HAP-1 (cell line): ENCODE results near the gene BTBD16.

Source experiments
- DNase-seq, 2 experiments: peaks; one replicate each; pipeline ENCODE4 v3.0.0-alpha.2; 2016 to 2020; ENCODE audit warnings: low spot score in 2 of 2
- H3K27me3 ChIP-seq: fragments of 250-450 bp; sonication (Bioruptor Pico); 2 replicates; pipeline ENCODE4 v1.5.1; 2020; ENCODE audit warnings: low read depth, mild to moderate bottlenecking, moderate library complexity
- H3K36me3 ChIP-seq: fragments of 250-450 bp; sonication (Bioruptor Pico); replicated peaks from 2 replicates; pipeline ENCODE4 v1.5.1; 2020; ENCODE audit warnings: mild to moderate bottlenecking
- H3K4me1 ChIP-seq: fragments of 250-450 bp; sonication (Bioruptor Pico); 2 replicates; pipeline ENCODE4 v1.5.1; 2020; ENCODE audit warnings: mild to moderate bottlenecking
- H3K4me3 ChIP-seq: fragments of 250-450 bp; sonication (Bioruptor Pico); 2 replicates; pipeline ENCODE4 v1.5.1; 2020; ENCODE audit warnings: mild to moderate bottlenecking, moderate library complexity
- H3K9me3 ChIP-seq: fragments of 250-450 bp; sonication (Bioruptor Pico); 2 replicates; pipeline ENCODE4 v1.5.1; 2020; ENCODE audit warnings: mild to moderate bottlenecking, moderate library complexity
- in situ Hi-C: fragments of 300-500 bp; cut with MboI; formaldehyde crosslinking; loops from 3 replicates; pipeline ENCODE4 v1.14.3; 2020; ENCODE audit warnings: low sequenced_read_pairs, inconsistent platforms, mixed read lengths

BTBD16 gene

DNA sequence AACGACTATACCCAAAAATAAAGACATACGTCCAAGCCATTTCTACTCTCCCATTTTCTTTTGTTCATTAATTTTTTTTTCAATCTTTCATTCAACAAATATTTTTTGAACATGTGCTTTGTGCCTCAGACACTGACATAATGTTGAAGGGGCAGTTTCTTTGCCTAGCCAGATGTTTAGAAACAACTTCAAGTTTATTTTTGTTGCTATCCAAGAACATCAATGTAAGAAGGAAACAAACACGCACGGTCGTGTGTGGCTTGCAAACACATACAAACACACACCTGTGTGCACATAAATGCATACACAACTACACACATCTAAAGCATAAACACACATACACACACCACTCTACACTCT lies 39.9 kb downstream of the BTBD16 start:
- H3K36me3 ChIP-seq: no peaks in the 10 kb centered on the region
- in situ Hi-C loops: no loop called here
- no peaks in the 10 kb centered on the region for H3K27me3 ChIP-seq
- no peaks in the 10 kb centered on the region for H3K9me3 ChIP-seq
- DNase-seq: no peak
- no peak overlapping the region for H3K4me3 ChIP-seq
- no peaks in the 10 kb centered on the region for H3K4me1 ChIP-seq

DNA sequence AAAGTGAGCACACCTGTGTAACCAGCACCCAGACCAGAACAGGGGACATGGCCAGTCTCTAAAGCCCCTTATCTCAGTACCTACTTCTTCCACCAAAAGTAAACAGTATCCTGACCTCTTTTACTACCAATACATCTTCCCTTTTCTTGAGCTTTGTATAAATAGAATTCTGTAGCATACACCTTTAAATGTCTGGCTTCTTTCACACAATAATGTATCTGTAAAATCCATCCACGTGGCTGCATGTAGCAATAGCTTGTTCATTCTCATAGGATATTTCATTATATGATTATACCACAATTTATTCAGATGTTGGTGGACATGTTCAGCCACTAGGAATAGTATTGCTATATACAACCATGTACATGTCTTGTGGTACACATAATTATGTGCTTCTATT lies 40.6 kb downstream of the BTBD16 start:
- Histone ChIP-seq H3K36me3 (no peaks in the 10 kb centered on the region), H3K9me3 (no peaks in the 10 kb centered on the region), H3K27me3 (no peaks in the 10 kb centered on the region), H3K4me1 (no peaks in the 10 kb centered on the region), H3K4me3 (no peak overlapping the region)
- DNase-seq: no peak
- in situ Hi-C loops: no loop called here

DNA sequence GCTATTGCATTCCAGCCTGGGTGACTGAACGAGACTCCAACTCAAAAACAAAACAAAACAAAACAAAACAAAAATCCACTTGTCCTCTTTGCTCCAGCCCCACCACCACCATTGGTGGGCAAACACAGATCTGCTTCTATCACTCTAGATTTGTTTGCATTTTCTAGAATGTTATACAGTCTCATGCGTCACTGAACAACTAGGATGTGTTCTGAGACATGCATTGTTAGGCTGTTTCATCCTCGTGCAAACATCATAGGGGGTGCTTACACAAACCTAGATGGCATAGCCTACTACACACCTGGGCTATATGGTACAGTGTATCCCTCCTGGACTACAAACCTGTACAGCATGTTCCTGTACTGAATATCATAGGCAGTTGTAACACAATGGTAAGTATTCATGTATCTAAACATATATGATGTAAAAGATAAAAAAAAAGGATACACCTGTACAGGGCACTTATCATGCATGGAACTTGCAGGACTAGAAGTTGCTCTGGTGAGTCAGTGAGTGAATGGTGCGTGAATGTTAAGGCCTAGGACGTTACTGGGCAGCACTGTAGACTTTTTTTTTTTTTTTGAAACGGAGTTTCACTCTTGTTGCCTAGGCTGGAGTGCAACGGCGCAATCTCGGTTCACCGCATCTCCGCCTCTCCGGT lies 45.3 kb downstream of the BTBD16 start:
- Histone ChIP-seq H3K9me3 (no peaks in the 10 kb centered on the region), H3K4me3 (no peak overlapping the region), H3K27me3 (no peaks in the 10 kb centered on the region; the same call in 1 of the 2 replicates), H3K36me3 (no peaks in the 10 kb centered on the region), H3K4me1 (no peaks in the 10 kb centered on the region)
- DNase-seq: no peak
- in situ Hi-C loops: no loop called here

DNA sequence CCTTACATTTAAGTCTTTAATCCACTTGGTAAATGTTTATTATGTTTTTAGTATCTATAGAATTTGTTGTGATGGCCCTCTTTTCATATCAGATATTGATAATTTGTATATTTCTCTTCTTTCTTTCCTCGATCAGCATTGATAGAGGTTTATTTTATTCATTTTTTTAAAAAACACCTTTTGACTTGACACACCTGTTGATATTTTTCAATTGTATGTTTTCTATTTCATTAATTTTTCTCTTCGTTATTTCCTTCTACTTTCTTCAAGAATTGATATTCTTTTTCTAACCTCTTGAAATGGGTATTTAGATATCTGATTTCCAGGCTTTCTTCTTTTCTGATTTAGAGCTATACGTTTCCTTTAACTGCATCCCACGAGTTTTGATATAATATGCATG lies 50.9 kb downstream of the BTBD16 start:
- no peaks in the 10 kb centered on the region for H3K36me3 ChIP-seq
- H3K4me3 ChIP-seq: no peak overlapping the region
- in situ Hi-C loops: no loop called here
- H3K27me3 ChIP-seq: no peaks in the 10 kb centered on the region; the same call in 1 of the 2 replicates
- no peak for DNase-seq
- no peaks in the 10 kb centered on the region for H3K4me1 ChIP-seq
- H3K9me3 ChIP-seq: no peaks in the 10 kb centered on the region

DNA sequence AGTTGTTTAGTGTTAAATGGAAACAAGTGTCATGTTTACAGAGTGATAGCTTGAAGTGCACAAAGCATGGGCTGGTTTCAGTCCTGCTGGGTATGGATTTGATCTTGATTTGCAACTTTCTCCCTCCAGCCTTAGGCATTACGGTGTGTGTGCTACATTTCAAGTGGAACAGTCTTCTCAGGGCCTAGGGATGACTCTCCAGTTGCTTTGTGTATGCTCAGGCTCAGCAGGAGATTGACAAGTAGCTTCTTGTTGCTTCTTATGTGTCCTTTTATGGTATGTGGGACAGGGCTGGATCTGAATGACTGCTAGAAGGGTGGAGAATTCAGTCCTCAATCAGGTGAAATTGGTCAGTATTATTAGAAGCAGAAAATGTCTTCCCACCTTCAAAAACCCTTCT lies 52.1 kb downstream of the BTBD16 start:
- in situ Hi-C loops: no loop called here
- Histone ChIP-seq H3K9me3 (no peaks in the 10 kb centered on the region), H3K4me3 (no peak overlapping the region), H3K27me3 (no peaks in the 10 kb centered on the region; the same call in 1 of the 2 replicates), H3K4me1 (no peaks in the 10 kb centered on the region), H3K36me3 (no peaks in the 10 kb centered on the region)
- DNase-seq: no peak

DNA sequence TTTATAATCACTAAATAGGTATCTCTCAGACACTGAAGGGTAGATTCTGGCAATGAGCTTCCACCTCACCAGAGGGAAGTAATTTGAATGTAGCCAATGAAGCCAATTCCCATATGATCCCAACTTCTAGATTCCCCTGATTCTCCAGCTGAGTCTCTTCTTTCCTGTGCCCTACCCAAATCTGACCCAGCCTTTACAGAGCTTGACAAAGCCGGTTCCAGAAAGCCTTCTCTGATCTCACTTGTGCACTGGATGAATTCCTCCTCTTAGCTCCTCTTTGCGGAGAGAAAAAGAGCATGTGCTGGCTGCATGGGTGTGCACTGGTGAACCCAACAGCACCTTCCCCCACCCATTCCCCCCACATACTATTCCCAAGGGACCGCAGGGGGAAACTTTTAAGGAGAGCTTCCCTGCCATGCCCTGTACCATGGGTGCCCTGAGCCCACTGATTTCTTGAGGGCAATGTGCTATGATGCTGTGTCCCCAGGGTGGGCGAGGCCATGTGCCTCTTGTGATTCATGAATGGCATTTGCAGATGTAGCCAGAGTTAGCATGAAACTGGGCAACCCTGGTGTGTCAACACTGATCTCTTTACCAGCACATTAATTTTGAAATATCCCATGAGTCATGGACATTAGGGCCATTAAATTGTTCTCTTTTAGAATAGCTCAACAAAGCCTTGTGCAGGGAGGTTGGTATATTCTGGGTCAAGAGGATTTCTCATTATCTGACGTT lies 53.0 kb downstream of the BTBD16 start:
- Histone ChIP-seq H3K4me1 (no peaks in the 10 kb centered on the region), H3K4me3 (no peak overlapping the region), H3K27me3 (no peaks in the 10 kb centered on the region), H3K36me3 (no peaks in the 10 kb centered on the region), H3K9me3 (no peaks in the 10 kb centered on the region)
- no peak for DNase-seq
- in situ Hi-C loops: no loop called here

DNA sequence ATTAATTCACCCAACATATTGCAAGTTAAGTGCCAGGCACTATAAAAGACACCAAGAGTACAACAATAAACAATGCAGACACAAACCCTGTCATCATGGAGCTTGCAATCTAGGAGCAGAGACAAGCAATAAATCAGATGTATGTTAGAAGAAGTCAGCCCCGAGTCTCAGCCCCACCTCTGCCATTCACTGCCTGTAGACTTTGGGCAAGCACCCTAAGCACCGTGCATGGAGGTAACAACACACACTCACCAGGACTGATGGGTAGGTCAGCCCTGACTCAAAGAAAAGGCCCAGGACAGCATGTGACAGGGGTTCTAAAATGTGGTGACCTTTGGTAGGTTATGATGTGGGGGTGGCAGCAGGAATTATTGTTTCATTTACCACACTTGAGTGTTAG lies 54.1 kb downstream of the BTBD16 start:
- H3K9me3 ChIP-seq: no peaks in the 10 kb centered on the region
- H3K4me3 ChIP-seq: no peak overlapping the region
- H3K36me3 ChIP-seq: no peaks in the 10 kb centered on the region
- H3K4me1 ChIP-seq: no peaks in the 10 kb centered on the region
- no peaks in the 10 kb centered on the region for H3K27me3 ChIP-seq
- DNase-seq: no peak
- in situ Hi-C loops: no loop called here

DNA sequence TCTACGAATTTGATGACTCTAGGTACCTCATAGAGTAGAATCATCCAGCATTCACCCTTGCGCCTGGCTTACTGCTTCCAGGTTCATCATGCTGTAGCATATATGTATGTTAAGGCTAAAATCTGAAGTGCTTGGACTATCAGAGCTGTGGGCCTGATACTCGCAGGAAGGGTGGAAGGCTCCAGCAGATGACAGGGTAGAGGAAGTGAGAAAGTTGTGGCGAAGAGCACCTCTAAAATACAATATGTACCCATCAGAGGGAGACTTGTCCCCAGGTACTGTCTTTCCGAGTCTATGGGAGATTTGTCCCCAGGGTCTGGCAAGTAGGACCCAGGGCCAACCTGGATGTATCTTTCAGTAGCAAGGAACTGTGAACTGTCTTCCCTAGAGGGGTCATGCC lies 55.3 kb downstream of the BTBD16 start:
- in situ Hi-C loops: no loop called here
- Histone ChIP-seq H3K36me3 (no peaks in the 10 kb centered on the region), H3K9me3 (no peaks in the 10 kb centered on the region), H3K27me3 (no peaks in the 10 kb centered on the region), H3K4me3 (no peak overlapping the region), H3K4me1 (no peaks in the 10 kb centered on the region)
- DNase-seq: no peak

DNA sequence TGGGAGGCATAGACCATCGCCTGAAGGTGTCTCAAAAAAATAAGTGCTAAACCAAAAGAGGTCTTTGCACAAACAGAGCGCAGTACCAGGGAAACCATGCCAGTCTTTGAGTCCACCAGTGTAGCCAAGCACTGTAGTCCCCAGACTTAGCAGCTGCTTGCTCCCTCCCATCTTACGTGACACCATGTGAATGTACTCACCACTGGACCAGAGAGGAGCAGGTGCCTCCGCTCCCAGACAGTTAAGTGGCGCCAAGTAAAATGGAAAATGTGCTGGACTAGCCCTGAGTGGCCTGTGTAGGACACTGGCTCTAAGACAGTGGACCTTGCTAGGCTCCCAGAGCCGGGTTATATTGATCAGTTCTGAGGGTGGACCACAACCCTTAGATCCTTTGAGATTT lies 55.7 kb downstream of the BTBD16 start:
- in situ Hi-C loops: no loop called here

DNA sequence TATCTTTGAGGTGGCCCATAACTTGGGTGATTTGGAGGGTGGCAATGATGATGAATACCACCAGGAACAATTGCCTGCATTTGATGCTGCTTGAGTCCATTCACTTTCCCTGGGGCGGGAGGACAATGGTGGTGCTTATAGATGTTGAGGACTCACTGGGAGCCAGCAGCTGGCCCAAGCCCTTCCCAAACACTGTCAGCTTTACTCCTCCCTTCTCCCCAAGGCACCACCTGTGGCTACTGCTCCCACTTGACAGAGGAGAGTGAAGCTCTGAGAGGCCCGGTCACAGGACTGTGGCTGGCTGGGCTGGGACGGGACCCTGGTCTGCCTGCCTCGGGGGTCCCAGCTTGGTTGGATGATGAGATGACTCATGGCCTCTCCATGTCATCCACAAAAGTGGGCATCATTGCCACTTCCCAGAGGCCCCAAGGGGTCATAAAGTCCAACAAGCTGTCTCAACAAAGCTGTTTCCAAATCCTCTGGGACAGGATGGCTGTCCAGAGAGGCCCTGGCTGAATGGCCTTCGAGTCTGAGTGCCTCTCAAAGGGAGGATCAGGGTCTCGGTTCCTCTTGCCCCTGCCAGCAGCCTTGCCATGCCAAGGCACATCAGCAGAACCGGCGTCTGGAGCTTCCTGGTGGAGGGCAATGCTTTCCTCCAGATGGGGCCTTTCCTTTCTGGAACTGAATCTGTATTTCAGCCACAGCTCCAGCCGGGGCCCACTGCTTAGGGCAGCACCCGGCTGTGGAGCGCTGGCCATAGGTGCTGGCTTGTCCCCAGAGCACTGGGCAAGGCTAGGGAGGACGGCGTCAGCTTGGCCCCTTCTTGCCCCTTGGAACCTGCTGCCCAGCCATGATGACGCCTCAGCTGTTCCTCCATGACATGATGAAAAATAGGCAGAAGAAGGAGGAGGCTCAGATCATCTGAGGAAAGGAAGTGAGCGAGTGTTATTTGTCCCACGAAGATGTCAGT lies 56.4 kb downstream of the BTBD16 start:
- Histone ChIP-seq H3K4me3 (no peak overlapping the region), H3K36me3 (no peaks in the 10 kb centered on the region), H3K27me3 (0 out of 2 replicates have a peak, but pooled peaks cover 3% of the 10 kb centered on the region), H3K9me3 (no peaks in the 10 kb centered on the region), H3K4me1 (no peaks in the 10 kb centered on the region)
- DNase-seq: no peak
- in situ Hi-C loops: no loop called here

More for the DNA sequence above, 55.7 kb downstream of the BTBD16 start:
- DNase-seq: no peak
- H3K27me3 ChIP-seq: 0 out of 2 replicates have a peak, but pooled peaks cover 3% of the 10 kb centered on the region
- no peaks in the 10 kb centered on the region for H3K4me1 ChIP-seq
- H3K9me3 ChIP-seq: no peaks in the 10 kb centered on the region
- H3K4me3 ChIP-seq: no peak overlapping the region
- no peaks in the 10 kb centered on the region for H3K36me3 ChIP-seq

DNA sequence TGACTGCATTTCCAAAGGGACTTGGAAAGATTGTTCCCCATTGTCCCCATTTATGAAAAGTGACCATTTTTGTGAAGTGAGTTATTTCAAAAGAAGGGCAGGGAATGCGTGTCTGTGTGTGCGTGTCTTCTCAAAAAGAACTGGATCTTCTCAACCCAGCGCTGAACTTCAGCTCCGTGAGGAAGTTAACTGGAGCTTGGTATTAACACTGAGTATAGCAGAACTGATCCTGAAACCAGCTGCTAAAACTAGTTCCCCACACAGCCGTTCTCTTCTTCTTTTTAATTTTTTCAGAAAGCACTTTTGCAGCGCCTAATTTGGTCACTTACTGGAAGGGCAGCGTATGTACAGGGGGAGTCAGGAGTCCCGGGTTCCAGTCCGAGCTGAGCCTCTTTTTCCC lies 57.6 kb downstream of the BTBD16 start:
- no peaks in the 10 kb centered on the region for H3K36me3 ChIP-seq
- H3K4me1 ChIP-seq: no peaks in the 10 kb centered on the region
- no peak overlapping the region for H3K4me3 ChIP-seq
- no peak for DNase-seq
- H3K27me3 ChIP-seq: 0 out of 2 replicates have a peak, but pooled peaks cover 3% of the 10 kb centered on the region
- in situ Hi-C loops: no loop called here
- H3K9me3 ChIP-seq: no peaks in the 10 kb centered on the region

DNA sequence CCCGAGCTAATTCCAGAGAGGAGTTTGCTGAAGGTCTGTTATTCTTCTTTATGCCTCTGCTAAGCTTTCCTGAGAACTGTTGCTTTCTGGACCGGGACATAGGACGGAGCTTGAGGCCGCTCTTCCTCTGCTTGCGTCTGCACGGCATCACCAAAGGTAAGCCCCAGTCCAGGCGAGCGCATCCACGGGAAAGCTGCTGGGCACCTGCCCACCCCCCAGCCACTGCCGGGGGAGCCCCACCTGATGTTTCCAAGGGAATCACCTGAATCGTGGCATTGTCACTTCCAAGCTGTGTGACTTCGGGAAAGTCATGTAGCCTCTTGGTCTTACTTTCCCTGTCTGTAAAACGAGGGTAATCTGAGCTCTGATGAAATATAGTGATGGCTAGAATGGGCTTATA lies 58.3 kb downstream of the BTBD16 start:
- no peak for DNase-seq
- H3K9me3 ChIP-seq: no peaks in the 10 kb centered on the region
- no peak overlapping the region for H3K4me3 ChIP-seq
- no peaks in the 10 kb centered on the region for H3K4me1 ChIP-seq
- in situ Hi-C loops: no loop called here
- H3K27me3 ChIP-seq: 0 out of 2 replicates have a peak, but pooled peaks cover 3% of the 10 kb centered on the region
- no peaks in the 10 kb centered on the region for H3K36me3 ChIP-seq

DNA sequence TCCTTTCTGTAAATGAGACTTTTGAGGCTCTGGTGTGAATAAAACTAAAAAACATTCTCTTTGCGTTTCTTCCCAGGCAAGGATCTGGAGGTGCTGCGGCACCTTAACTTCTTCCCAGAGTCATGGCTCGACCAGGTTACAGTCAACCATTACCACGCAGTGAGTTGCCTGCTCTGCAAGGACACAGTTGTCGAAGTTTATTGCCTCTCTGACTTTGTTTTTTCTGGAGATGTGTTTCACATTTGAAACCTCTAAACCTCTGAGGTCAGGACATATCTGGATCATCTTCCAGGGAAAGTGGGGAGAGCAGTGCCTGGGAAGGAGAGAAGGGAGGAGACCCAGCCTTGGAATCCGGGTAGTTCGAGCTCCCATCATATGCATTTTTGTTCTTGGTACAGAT lies 60.0 kb downstream of the BTBD16 start:
- DNase-seq: no peak
- H3K9me3 ChIP-seq: no peaks in the 10 kb centered on the region
- H3K4me3 ChIP-seq: no peak overlapping the region
- no peaks in the 10 kb centered on the region for H3K36me3 ChIP-seq
- H3K27me3 ChIP-seq: 0 out of 2 replicates have a peak, but pooled peaks cover 3% of the 10 kb centered on the region
- H3K4me1 ChIP-seq: no peaks in the 10 kb centered on the region
- in situ Hi-C loops: no loop called here
